IMR-90 (cell line): ENCODE data around the gene DNAJC5. TPM values are rescaled to one million over a fixed set of nuclear protein-coding genes. Genes with fewer than 3 reads are reported as not detected.

Experiments
- ATAC-seq: fragments of 200-7000 bp; cut with Tn5 transposase; 2 replicates; pipeline ENCODE4 v1.9.1; 2020; ENCODE audit warnings: low read depth, mild to moderate bottlenecking, moderate library complexity
- BruUV-seq: library from RNA; stranded (reverse); fragments of 400-500 nt; replicated peaks from 2 replicates; lab custom pipeline; 2021; lab: Mats Ljungman, UMichigan
- CTCF ChIA-PET: fragments of 300-600 bp; formaldehyde crosslinking; extraction: SDS; loops from one replicate; lab custom pipeline; 2021; ENCODE audit warnings: antibody characterized with exemption; lab: Yijun Ruan, JAX
- POLR2A ChIA-PET: fragments of 300-600 bp; sonication (Branson Sonifier 250); formaldehyde crosslinking; loops from one replicate; lab custom pipeline; 2022; ENCODE audit warnings: antibody characterized with exemption; ENCODE audit not compliant: unreplicated experiment; lab: Charles Lee
- DNase-seq: peaks from one replicate; pipeline ENCODE4 v3.0.0; 2013
- H2AFZ ChIP-seq: replicated peaks from 2 replicates; pipeline ENCODE3; 2013; ENCODE audit warnings: low read length, mild to moderate bottlenecking; ENCODE audit not compliant: poor library complexity
- H2AK5ac ChIP-seq: 2 replicates; pipeline ENCODE4 v1.6.1; 2013; ENCODE audit warnings: low read depth, low read length, inconsistent platforms
- H2AK9ac ChIP-seq: replicated peaks from 2 replicates; pipeline ENCODE3; 2013; ENCODE audit warnings: mild to moderate bottlenecking, low read depth, low read length, moderate library complexity; ENCODE audit not compliant: poor library complexity
- H2BK120ac ChIP-seq: 2 replicates; pipeline ENCODE4 v1.6.1; 2013; ENCODE audit warnings: low read depth, low read length, inconsistent platforms
- H2BK15ac ChIP-seq: 3 replicates; pipeline ENCODE4 v1.6.1; 2013; ENCODE audit warnings: low read depth, low read length, inconsistent platforms
- H2BK20ac ChIP-seq: 2 replicates; pipeline ENCODE4 v1.6.1; 2013; ENCODE audit warnings: low read depth, mild to moderate bottlenecking, inconsistent platforms, low read length, moderate library complexity
- H2BK5ac ChIP-seq: 2 replicates; pipeline ENCODE4 v1.6.1; 2013; ENCODE audit warnings: mild to moderate bottlenecking, low read depth, low read length, inconsistent platforms; ENCODE audit not compliant: poor library complexity, severe bottlenecking
- H3K14ac ChIP-seq: replicated peaks from 2 replicates; pipeline ENCODE4 v1.6.1; 2013; ENCODE audit warnings: low read depth, low read length, inconsistent platforms
- H3K18ac ChIP-seq: 2 replicates; pipeline ENCODE4 v1.6.1; 2013; ENCODE audit warnings: low read depth, low read length, control low read depth
- H3K23ac ChIP-seq: 2 replicates; pipeline ENCODE4 v1.6.1; 2013; ENCODE audit warnings: low read depth, low read length, inconsistent platforms
- H3K27ac ChIP-seq: 2 replicates; pipeline ENCODE4 v1.5.1; 2013; ENCODE audit warnings: mild to moderate bottlenecking, control low read depth, low read length; ENCODE audit not compliant: insufficient read depth
- H3K27me3 ChIP-seq: 2 replicates; pipeline ENCODE4 v1.6.1; 2013; ENCODE audit warnings: low read length; ENCODE audit not compliant: control insufficient read depth, insufficient read depth
- H3K36me3 ChIP-seq: 2 replicates; pipeline ENCODE4 v1.6.1; 2013; ENCODE audit warnings: low read length, mixed read lengths; ENCODE audit not compliant: control insufficient read depth, insufficient read depth
- H3K4ac ChIP-seq: 2 replicates; pipeline ENCODE4 v1.6.1; 2013; ENCODE audit warnings: low read depth, low read length, inconsistent platforms
- H3K4me1 ChIP-seq: 2 replicates; pipeline ENCODE4 v1.6.1; 2013; ENCODE audit warnings: low read length, mixed read lengths; ENCODE audit not compliant: control insufficient read depth, insufficient read depth
- H3K4me2 ChIP-seq: 2 replicates; pipeline ENCODE4 v1.6.1; 2013; ENCODE audit warnings: low read depth, mild to moderate bottlenecking, control low read depth, low read length, moderate library complexity
- H3K4me3 ChIP-seq: 2 replicates; pipeline ENCODE4 v1.5.1; 2013; ENCODE audit warnings: low read depth, mild to moderate bottlenecking, control low read depth, low read length, moderate library complexity; ENCODE audit not compliant: insufficient read depth
- H3K56ac ChIP-seq: 2 replicates; pipeline ENCODE4 v1.6.1; 2013; ENCODE audit warnings: low read length, inconsistent platforms; ENCODE audit not compliant: insufficient read depth; ENCODE audit errors: extremely low read depth
- H3K79me1 ChIP-seq, 2 experiments: 2 replicates each; pipeline ENCODE4 v1.6.1; 2013; ENCODE audit warnings: low read length in 2 of 2, inconsistent platforms in 1 of 2, low read depth in 1 of 2
- H3K9ac ChIP-seq: 2 replicates; pipeline ENCODE4 v1.6.1; 2013; ENCODE audit warnings: low read depth, low read length, control low read depth
- H3K9me1 ChIP-seq: 2 replicates; pipeline ENCODE4 v1.6.1; 2013; ENCODE audit warnings: low read length, inconsistent platforms; ENCODE audit not compliant: insufficient read depth
- H3K9me3 ChIP-seq: 2 replicates; pipeline ENCODE4 v1.6.1; 2013; ENCODE audit warnings: low read length; ENCODE audit not compliant: control insufficient read depth, insufficient read depth
- H4K20me1 ChIP-seq: 2 replicates; pipeline ENCODE4 v1.6.1; 2013; ENCODE audit warnings: low read length, inconsistent platforms; ENCODE audit not compliant: insufficient read depth
- H4K5ac ChIP-seq: 2 replicates; pipeline ENCODE4 v1.6.1; 2013; ENCODE audit warnings: mild to moderate bottlenecking, low read depth, low read length, control low read depth
- H4K8ac ChIP-seq, 2 experiments: 2 replicates each; pipeline ENCODE4 v1.6.1; 2013; ENCODE audit warnings: low read depth in 2 of 2, low read length in 2 of 2, control low read depth in 1 of 2, inconsistent platforms in 1 of 2
- H4K91ac ChIP-seq: 2 replicates; pipeline ENCODE4 v1.6.1; 2013; ENCODE audit warnings: low read depth, low read length, inconsistent platforms; ENCODE audit not compliant: insufficient read depth
- BHLHE40 ChIP-seq: fragments of 150-350 bp; IDR thresholded peaks from 2 replicates; pipeline ENCODE4 v1.6.1; 2016; ENCODE audit warnings: mild to moderate bottlenecking, low read depth, low read length
- CEBPB ChIP-seq: IDR thresholded peaks from 2 replicates; pipeline ENCODE4 v1.6.1; 2012; ENCODE audit warnings: low read depth, low read length, improper control_type of control experiment
- CHD1 ChIP-seq: IDR thresholded peaks from 2 replicates; pipeline ENCODE4 v1.6.1; 2012; ENCODE audit warnings: low read depth, low read length, improper control_type of control experiment
- FOS ChIP-seq: fragments of 150-350 bp; IDR thresholded peaks from 2 replicates; pipeline ENCODE4 v1.6.1; 2016; ENCODE audit warnings: low read depth, low read length
- MAFK ChIP-seq: IDR thresholded peaks from 2 replicates; pipeline ENCODE4 v1.6.1; 2012; ENCODE audit warnings: low read depth, low read length, improper control_type of control experiment
- MAZ ChIP-seq: IDR thresholded peaks from 2 replicates; pipeline ENCODE4 v1.6.1; 2012; ENCODE audit warnings: low read depth, mild to moderate bottlenecking, low read length, improper control_type of control experiment, moderate library complexity, borderline replicate concordance
- MXI1 ChIP-seq: IDR thresholded peaks from 2 replicates; pipeline ENCODE4 v1.6.1; 2012; ENCODE audit warnings: low read depth, mild to moderate bottlenecking, low read length, moderate library complexity, borderline replicate concordance
- NFE2L2 ChIP-seq: fragments of 150-350 bp; IDR thresholded peaks from 2 replicates; pipeline ENCODE4 v1.6.1; 2016; ENCODE audit warnings: low read depth, mild to moderate bottlenecking, low read length
- POLR2A ChIP-seq: IDR thresholded peaks from 2 replicates; pipeline ENCODE4 v1.6.1; 2012; ENCODE audit warnings: mild to moderate bottlenecking, low read depth, low read length
- RAD21 ChIP-seq: IDR thresholded peaks from 2 replicates; pipeline ENCODE4 v1.6.1; 2012; ENCODE audit warnings: low read length, improper control_type of control experiment
- RCOR1 ChIP-seq: IDR thresholded peaks from 2 replicates; pipeline ENCODE4 v1.6.1; 2012; ENCODE audit warnings: mild to moderate bottlenecking, low read length, improper control_type of control experiment; ENCODE audit not compliant: insufficient replicate concordance
- RFX5 ChIP-seq: IDR thresholded peaks from 2 replicates; pipeline ENCODE4 v1.8.0; 2012; ENCODE audit warnings: low read depth, mild to moderate bottlenecking, low read length, moderate library complexity
- SMC3 ChIP-seq: fragments of 150-350 bp; IDR thresholded peaks from 2 replicates; pipeline ENCODE4 v1.6.1; 2016; ENCODE audit warnings: low read depth, mild to moderate bottlenecking, antibody characterized with exemption, low read length, moderate library complexity
- WGBS, 2 experiments: methylation state at CpG; one replicate each; pipeline versions ENCODE4 v1.1.5 to v1.1.7; 2013; ENCODE audit warnings: missing lambda C conversion rate in 2 of 2; ENCODE audit not compliant: insufficient read length in 1 of 2; ENCODE audit errors: extremely low coverage in 2 of 2; 5-methylcytosine and 5-hydroxymethylcytosine counted together
- dilution Hi-C: fragments of 300-500 bp; cut with HindIII; formaldehyde crosslinking; loops from one replicate; pipeline ENCODE4 v1.14.3; 2018; ENCODE audit warnings: low sequenced_read_pairs; ENCODE audit not compliant: unreplicated experiment
- in situ Hi-C: fragments of 300-500 bp; cut with MboI; formaldehyde crosslinking; loops from 3 replicates; pipeline ENCODE4 v1.14.3; 2019; ENCODE audit warnings: low sequenced_read_pairs, inconsistent platforms, mixed read lengths
- intact Hi-C: fragments of 100-400 bp; cut with micrococcal nuclease; formaldehyde crosslinking; loops from 2 replicates; pipeline ENCODE4 v1.10.0; 2022
- polyA plus RNA-seq, 3 experiments: library from polyadenylated mRNA; depleted of rRNA; stranded (reverse); fragments of >200 nt; gene quantifications; 2 replicates each; pipeline ENCODE4 v1.2.3, GENCODE V29; 2012; ENCODE audit warnings: low replicate concordance in 1 of 3
- total RNA-seq: library from RNA; depleted of rRNA; stranded (reverse); fragments of >200 nt; gene quantifications from 2 replicates; pipeline ENCODE4 v1.2.3, GENCODE V29; 2012
- TF ChIP-seq, protein P1 (sequence below): fragments of 150-350 bp; IDR thresholded peaks from 2 replicates; pipeline ENCODE4 v1.6.1; 2016; ENCODE audit warnings: low read depth, mild to moderate bottlenecking, low read length, moderate library complexity, borderline replicate concordance
- TF ChIP-seq, protein P2 (sequence below): fragments of 150-350 bp; IDR thresholded peaks from 2 replicates; pipeline ENCODE4 v1.6.1; 2017; ENCODE audit warnings: mild to moderate bottlenecking, antibody characterized with exemption, low read length, low read depth
- TF ChIP-seq, protein P3 (sequence below): conservative IDR thresholded peaks from 2 replicates; pipeline ENCODE4 v1.5.1; 2012; ENCODE audit warnings: mild to moderate bottlenecking, low read depth, low read length, improper control_type of control experiment

The DNAJC5 gene
- total and polyA plus RNA-seq, 2 of the 4 experiments (the other 2 are of a cell fraction): 35.6 to 45.2 TPM

DNA sequence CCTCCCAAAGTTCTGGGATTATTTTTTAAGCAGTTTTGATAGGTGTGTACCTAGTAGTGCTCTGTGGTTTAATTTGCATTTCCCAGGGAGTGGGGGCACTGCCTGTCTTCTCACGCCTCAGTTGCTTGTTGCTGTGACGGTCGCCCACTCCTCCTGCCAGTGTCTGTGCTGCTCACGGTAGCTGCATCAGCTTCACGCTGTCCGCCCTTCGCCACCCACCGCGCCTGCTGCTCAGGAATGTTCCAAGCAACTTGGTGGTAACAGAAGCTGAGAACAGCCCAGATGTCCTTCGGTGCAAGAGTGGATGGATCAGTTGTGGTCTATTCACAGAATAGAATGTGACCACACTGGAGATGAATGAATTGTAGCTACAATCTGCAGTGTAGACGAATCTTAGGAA lies 22.9 kb downstream of the DNAJC5 start:
- CTCF ChIA-PET: no interaction called here

More for the DNA sequence above, 22.9 kb downstream of the DNAJC5 start:
- intact Hi-C loops (no loop called here), dilution Hi-C loops (no loop called here), in situ Hi-C loops (no loop called here)
- Histone ChIP-seq H3K9ac (no peak overlapping the region), H3K14ac (no peak overlapping the region), H3K4ac (no peak overlapping the region), H2AFZ (no peak overlapping the region), H2BK120ac (no peak overlapping the region), H4K5ac (no peak overlapping the region), H3K9me1 (no peaks in the 10 kb centered on the region), H2BK20ac (no peak overlapping the region), H2BK5ac (no peak overlapping the region), H3K4me3 (no peak overlapping the region), H3K23ac (no peak overlapping the region), H3K4me1 (0 out of 2 replicates have a peak, but pooled peaks cover 2% of the 10 kb centered on the region), H3K79me1 (peaks cover 17 to 63% of the 10 kb centered on the region in 2 experiments), H3K18ac (no peak overlapping the region), H3K56ac (no peak overlapping the region), H2BK15ac (no peak overlapping the region), H4K91ac (no peak overlapping the region), H3K4me2 (no peak overlapping the region), H4K8ac (no peak overlapping the region), H3K27me3 (no peaks in the 10 kb centered on the region), H3K27ac (no peak overlapping the region), H3K9me3 (0 out of 2 replicates have a peak, but pooled peaks cover 2% of the 10 kb centered on the region), H2AK5ac (no peak overlapping the region), H4K20me1 (peaks cover 63% of the 10 kb centered on the region), H3K36me3 (peaks cover 11% of the 10 kb centered on the region), H2AK9ac (no peak overlapping the region)
- TF ChIP-seq POLR2A (no peak), BHLHE40 (no peak), RFX5 (no peak), MAZ (no peak), MXI1 (no peak), NFE2L2 (no peak), FOS (no peak), SMC3 (no peak), CEBPB (no peak), CHD1 (no peak), RAD21 (no peak), MAFK (no peak), RCOR1 (no peak)
- TF ChIP-seq, protein P1, sequence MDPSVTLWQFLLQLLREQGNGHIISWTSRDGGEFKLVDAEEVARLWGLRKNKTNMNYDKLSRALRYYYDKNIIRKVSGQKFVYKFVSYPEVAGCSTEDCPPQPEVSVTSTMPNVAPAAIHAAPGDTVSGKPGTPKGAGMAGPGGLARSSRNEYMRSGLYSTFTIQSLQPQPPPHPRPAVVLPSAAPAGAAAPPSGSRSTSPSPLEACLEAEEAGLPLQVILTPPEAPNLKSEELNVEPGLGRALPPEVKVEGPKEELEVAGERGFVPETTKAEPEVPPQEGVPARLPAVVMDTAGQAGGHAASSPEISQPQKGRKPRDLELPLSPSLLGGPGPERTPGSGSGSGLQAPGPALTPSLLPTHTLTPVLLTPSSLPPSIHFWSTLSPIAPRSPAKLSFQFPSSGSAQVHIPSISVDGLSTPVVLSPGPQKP: no peak
- TF ChIP-seq, protein P2, sequence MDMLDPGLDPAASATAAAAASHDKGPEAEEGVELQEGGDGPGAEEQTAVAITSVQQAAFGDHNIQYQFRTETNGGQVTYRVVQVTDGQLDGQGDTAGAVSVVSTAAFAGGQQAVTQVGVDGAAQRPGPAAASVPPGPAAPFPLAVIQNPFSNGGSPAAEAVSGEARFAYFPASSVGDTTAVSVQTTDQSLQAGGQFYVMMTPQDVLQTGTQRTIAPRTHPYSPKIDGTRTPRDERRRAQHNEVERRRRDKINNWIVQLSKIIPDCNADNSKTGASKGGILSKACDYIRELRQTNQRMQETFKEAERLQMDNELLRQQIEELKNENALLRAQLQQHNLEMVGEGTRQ: no peak
- TF ChIP-seq, protein P3, sequence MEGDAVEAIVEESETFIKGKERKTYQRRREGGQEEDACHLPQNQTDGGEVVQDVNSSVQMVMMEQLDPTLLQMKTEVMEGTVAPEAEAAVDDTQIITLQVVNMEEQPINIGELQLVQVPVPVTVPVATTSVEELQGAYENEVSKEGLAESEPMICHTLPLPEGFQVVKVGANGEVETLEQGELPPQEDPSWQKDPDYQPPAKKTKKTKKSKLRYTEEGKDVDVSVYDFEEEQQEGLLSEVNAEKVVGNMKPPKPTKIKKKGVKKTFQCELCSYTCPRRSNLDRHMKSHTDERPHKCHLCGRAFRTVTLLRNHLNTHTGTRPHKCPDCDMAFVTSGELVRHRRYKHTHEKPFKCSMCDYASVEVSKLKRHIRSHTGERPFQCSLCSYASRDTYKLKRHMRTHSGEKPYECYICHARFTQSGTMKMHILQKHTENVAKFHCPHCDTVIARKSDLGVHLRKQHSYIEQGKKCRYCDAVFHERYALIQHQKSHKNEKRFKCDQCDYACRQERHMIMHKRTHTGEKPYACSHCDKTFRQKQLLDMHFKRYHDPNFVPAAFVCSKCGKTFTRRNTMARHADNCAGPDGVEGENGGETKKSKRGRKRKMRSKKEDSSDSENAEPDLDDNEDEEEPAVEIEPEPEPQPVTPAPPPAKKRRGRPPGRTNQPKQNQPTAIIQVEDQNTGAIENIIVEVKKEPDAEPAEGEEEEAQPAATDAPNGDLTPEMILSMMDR: no peak
- ATAC-seq (no peak), DNase-seq (no peak)
- 98% methylated on average over 9 of the region's 11 CpGs; no CpG with 5 or more reads in 1 of the 2 experiments for WGBS, 2 experiments
- BruUV-seq: no TSS peak
- POLR2A ChIA-PET: no interaction called here
